Fibroblast of lung (primary cell): ENCODE data around the gene FGFR2. TPM values are rescaled to one million over a fixed set of nuclear protein-coding genes. Genes with fewer than 3 reads are reported as not detected.

Source experiments
- DNase-seq, 2 donors: peaks; one replicate each; pipeline versions ENCODE4 v3.0.0 to v3.0.0-alpha.2; 2010; ENCODE audit warnings: low read depth in 2 of 2
- H2AFZ ChIP-seq: 2 replicates; pipeline ENCODE4 v1.5.1; 2012; ENCODE audit warnings: low read length, control low read depth, inconsistent platforms
- H3K27ac ChIP-seq: 2 replicates; pipeline ENCODE4 v1.5.1; 2011; ENCODE audit warnings: low read length, control low read depth; ENCODE audit not compliant: insufficient read depth
- H3K27me3 ChIP-seq: 2 replicates; pipeline ENCODE4 v1.5.1; 2011; ENCODE audit warnings: mild to moderate bottlenecking, low read length; ENCODE audit not compliant: control insufficient read depth, insufficient read depth
- H3K36me3 ChIP-seq: 2 replicates; pipeline ENCODE4 v1.5.1; 2011; ENCODE audit warnings: low read length; ENCODE audit not compliant: control insufficient read depth, insufficient read depth
- H3K4me1 ChIP-seq: 2 replicates; pipeline ENCODE4 v1.5.1; 2011; ENCODE audit warnings: low read length; ENCODE audit not compliant: control insufficient read depth, insufficient read depth; ENCODE audit errors: extremely low read depth
- H3K4me2 ChIP-seq: 2 replicates; pipeline ENCODE4 v1.5.1; 2011; ENCODE audit warnings: low read length, control low read depth; ENCODE audit not compliant: insufficient read depth; ENCODE audit errors: extremely low read depth
- H3K4me3 ChIP-seq, 4 experiments: fragments of 200-600 bp in 1 of 4; sonication (generic) in 1 of 4; replicated peaks in 1 of 4; 2 replicates each; pipeline ENCODE4 v1.5.1; 2011 to 2016; ENCODE audit warnings: low read length in 4 of 4, low read depth in 3 of 4, mild to moderate bottlenecking in 3 of 4, control low read depth in 2 of 4, inconsistent platforms in 1 of 4, mixed read lengths in 1 of 4; ENCODE audit not compliant: insufficient read depth in 1 of 4; ENCODE audit errors: control extremely low read depth in 1 of 4
- H3K79me2 ChIP-seq: 2 replicates; pipeline ENCODE4 v1.5.1; 2012; ENCODE audit warnings: mild to moderate bottlenecking, low read length, inconsistent platforms; ENCODE audit not compliant: control insufficient read depth, insufficient read depth
- H3K9ac ChIP-seq: 2 replicates; pipeline ENCODE4 v1.5.1; 2011; ENCODE audit warnings: mild to moderate bottlenecking, low read length, control low read depth; ENCODE audit not compliant: insufficient read depth
- H3K9me3 ChIP-seq: 2 replicates; pipeline ENCODE4 v1.5.1; 2012; ENCODE audit warnings: low read depth, low read length; ENCODE audit not compliant: control insufficient read depth, insufficient read depth
- H4K20me1 ChIP-seq: 2 replicates; pipeline ENCODE4 v1.5.1; 2011; ENCODE audit warnings: low read length; ENCODE audit not compliant: control insufficient read depth, insufficient read depth; ENCODE audit errors: extremely low read depth
- CTCF ChIP-seq, 2 donors: IDR thresholded peaks in 1 of 2; conservative IDR thresholded peaks in 1 of 2; 1 replicate in 1 of 2; 2 replicates in 1 of 2; pipeline ENCODE4 v1.5.1; 2011 to 2012; ENCODE audit warnings: low read length in 2 of 2, control low read depth in 1 of 2, inconsistent platforms in 1 of 2, low read depth in 1 of 2, mild to moderate bottlenecking in 1 of 2
- EZH2 ChIP-seq: IDR thresholded peaks from 2 replicates; pipeline ENCODE4 v1.5.1; 2012; ENCODE audit warnings: low read length, control low read depth, mild to moderate bottlenecking; ENCODE audit errors: missing control alignments
- polyA plus RNA-seq, 2 donors: library from polyadenylated mRNA; depleted of rRNA in 1 of 2; stranded (reverse) in 1 of 2; unstranded in 1 of 2; fragments of >200 nt; gene quantifications; 2 replicates each; pipeline ENCODE4 v1.2.1, GENCODE V29; 2011 to 2012; ENCODE audit warnings: missing spikeins in 1 of 2
- total RNA-seq: library from RNA; depleted of rRNA; stranded (reverse); fragments of >200 nt; gene quantifications from 2 replicates; pipeline ENCODE4 v1.2.1, GENCODE V29; 2014

Gene FGFR2
- total and polyA plus RNA-seq, 2 donors (not counting 1 experiment from before 2014, with no cell fraction given): 0.10 to 0.17 TPM

GRCh38 chr10:121596689-121597503, 1.3 kb downstream of the FGFR2 start:
- Histone ChIP-seq H4K20me1 (no peaks in the 10 kb centered on the region), H3K4me1 (no peaks in the 10 kb centered on the region), H3K27me3 (peaks cover 16% of the 10 kb centered on the region), H3K4me3 (peak overlapping the region in 1 of 4 experiments; percentile 2), H3K79me2 (no peaks in the 10 kb centered on the region), H3K9ac (no peak overlapping the region), H2AFZ (no peak overlapping the region), H3K4me2 (no peak overlapping the region), H3K36me3 (no peaks in the 10 kb centered on the region), H3K9me3 (no peaks in the 10 kb centered on the region), H3K27ac (no peak overlapping the region)
- peak; percentile 45 for TF ChIP-seq EZH2
- no peak for TF ChIP-seq CTCF (conservative IDR thresholded peaks at IDR 0.05 in 1 of 2, IDR thresholded peaks at IDR 0.05 in 1 of 2; ENCODE audit: low read depth in 1 of 2, low read length in 2 of 2)
- DNase-seq: peak in 1 of 2 donors; percentile 35

GRCh38 chr10:121595806-121596688, 2.2 kb downstream of the FGFR2 start:
- no peaks in the 10 kb centered on the region for H3K4me1 ChIP-seq
- H3K36me3 ChIP-seq: no peaks in the 10 kb centered on the region
- H4K20me1 ChIP-seq: no peaks in the 10 kb centered on the region
- no peaks in the 10 kb centered on the region for H3K79me2 ChIP-seq
- DNase-seq: no peak
- H3K27me3 ChIP-seq: peaks cover 16% of the 10 kb centered on the region
- no peak for TF ChIP-seq CTCF (conservative IDR thresholded peaks at IDR 0.05 in 1 of 2, IDR thresholded peaks at IDR 0.05 in 1 of 2; ENCODE audit: low read depth in 1 of 2, low read length in 2 of 2)
- TF ChIP-seq EZH2: no peak
- H2AFZ ChIP-seq: no peak overlapping the region
- H3K9ac ChIP-seq: no peak overlapping the region
- H3K4me3 ChIP-seq: no peak overlapping the region
- H3K27ac ChIP-seq: no peak overlapping the region
- H3K4me2 ChIP-seq: no peak overlapping the region
- no peaks in the 10 kb centered on the region for H3K9me3 ChIP-seq

- TF ChIP-seq CTCF (conservative IDR thresholded peaks at IDR 0.05 in 1 of 2, IDR thresholded peaks at IDR 0.05 in 1 of 2; ENCODE audit: low read depth in 1 of 2, low read length in 2 of 2): no peak
- no peak for TF ChIP-seq EZH2
- H3K27me3 ChIP-seq: peaks cover 16% of the 10 kb centered on the region
- peak in 1 of 2 donors; percentile 32 for DNase-seq
- H3K36me3 ChIP-seq: no peaks in the 10 kb centered on the region
- H2AFZ ChIP-seq: no peak overlapping the region
- no peaks in the 10 kb centered on the region for H3K9me3 ChIP-seq
- H3K4me3 ChIP-seq: no peak overlapping the region
- H3K79me2 ChIP-seq: no peaks in the 10 kb centered on the region
- H4K20me1 ChIP-seq: no peaks in the 10 kb centered on the region
- H3K4me2 ChIP-seq: no peak overlapping the region
- no peaks in the 10 kb centered on the region for H3K4me1 ChIP-seq
- H3K9ac ChIP-seq: no peak overlapping the region
- no peak overlapping the region for H3K27ac ChIP-seq
Observed at GRCh38 chr10:121595351-121595805, 2.9 kb downstream of the FGFR2 start.
